Camera-type eye (tissue), 1 donor: ENCODE measurements around the gene RDH11. TPM values are rescaled to one million over a fixed set of nuclear protein-coding genes. Genes with fewer than 3 reads are reported as not detected.

ENCODE experiments used
- total RNA-seq: library from RNA; depleted of rRNA; stranded (reverse); fragments of >200 nt; gene quantifications from one replicate; pipeline ENCODE4 v1.2.3, GENCODE V29; 2014

The RDH11 gene
- 98.0 TPM for total RNA-seq

GRCh38 chr14:67695394-67695949 is at the start of gene RDH11:
Gene RDH11, minus strand, starts transcription at chr14:67695764. Its CDS starts 61 bp downstream, at chr14:67695703.

GRCh38 chr14:67701492-67701891 is 5.9 kb upstream of the RDH11 start, which contains the start of gene RDH12:
Gene RDH12, plus strand, starts transcription at chr14:67701886. Its CDS starts 20,757 bp downstream, at chr14:67722643.

GRCh38 chr14:67674480-67675218 is 20.9 kb downstream of the RDH11 start, which contains the start of gene VTI1B:
Gene VTI1B, minus strand, starts transcription at chr14:67674632. Its CDS starts 143 bp downstream, at chr14:67674489.

Other genes starting within 250 kb of the RDH11 start
- gene TMEM229B, start 207.0 kb downstream of the RDH11 start, total RNA-seq = 7.0 TPM
- 25.3 TPM for gene PLEKHH1, start 162.5 kb downstream of the RDH11 start, total RNA-seq
- 22.9 TPM for gene PIGH, start 95.5 kb downstream of the RDH11 start, total RNA-seq
- gene ARG2, start 75.8 kb downstream of the RDH11 start, total RNA-seq = 7.3 TPM
- 49.5 TPM for gene VTI1B, start 21.1 kb downstream of the RDH11 start, total RNA-seq
- 2.6 TPM for gene RDH12, start 6.1 kb upstream of the RDH11 start, total RNA-seq
- 32.4 TPM for gene ZFYVE26, start 120.8 kb upstream of the RDH11 start, total RNA-seq
- 57.2 TPM for gene RAD51B, start 124.0 kb upstream of the RDH11 start, total RNA-seq